ENCODE measurements around the gene SETDB1. TPM values are rescaled to one million over a fixed set of nuclear protein-coding genes. Genes with fewer than 3 reads are reported as not detected.

The SETDB1 gene
- total and polyA plus RNA-seq, 2 of the 13 experiments (the other 11 are each of a cell fraction or from before 2014, with no cell fraction given): 33.1 to 34.6 TPM

DNA sequence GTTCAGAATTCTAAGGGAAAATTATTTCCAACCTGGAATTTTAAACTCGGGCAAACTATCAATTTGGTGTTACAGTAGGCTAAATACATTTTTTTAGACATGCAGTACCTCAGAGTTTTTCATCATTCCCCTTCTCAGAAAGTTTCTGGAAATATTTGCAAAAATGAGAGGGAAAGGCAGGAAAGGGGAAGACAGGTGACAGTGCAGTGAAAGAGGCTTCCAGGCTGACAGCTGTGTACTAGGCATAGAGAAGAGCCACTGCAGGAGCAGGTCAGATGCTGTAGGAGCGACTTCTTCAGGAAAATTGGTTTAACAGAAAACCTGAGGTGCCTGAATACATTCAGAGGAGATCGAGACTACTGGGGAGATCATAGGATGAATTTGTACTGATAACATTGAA, 28.5 kb downstream of the SETDB1 start:
- Histone ChIP-seq H3K79me2 (ENCODE audit: insufficient read depth, low read length) (no peaks in the 10 kb centered on the region), H3K4me3 (replicated peaks in 1 of 3; ENCODE audit: insufficient read depth in 1 of 3, low read depth in 2 of 3, low read length in 3 of 3) (no peak overlapping the region), H3K27ac (ENCODE audit: extremely low read length, insufficient read depth, low read length) (no peak overlapping the region), H3K27me3 (ENCODE audit: control insufficient read depth in 1 of 2, insufficient read depth in 2 of 2, low read length in 2 of 2) (no peaks in the 10 kb centered on the region), H3K9me3 (ENCODE audit: low read length) (no peaks in the 10 kb centered on the region), H3K4me2 (ENCODE audit: low read depth, low read length) (no peak overlapping the region), H3K4me1 (ENCODE audit: insufficient read depth, low read length) (no peaks in the 10 kb centered on the region), H2AFZ (ENCODE audit: low read length) (no peak overlapping the region), H3K36me3 (replicated peaks in 1 of 2; ENCODE audit: control insufficient read depth in 1 of 2, insufficient read depth in 2 of 2, low read length in 2 of 2) (peaks cover 14 to 47% of the 10 kb centered on the region in 2 experiments), H4K20me1 (ENCODE audit: insufficient read depth, low read length) (no peaks in the 10 kb centered on the region), H3K9ac (ENCODE audit: insufficient read depth, low read depth, low read length) (no peak overlapping the region)
- FAIRE-seq (no peak), ATAC-seq (no peak), DNase-seq (ENCODE audit: low spot score) (no peak)
- WGBS (ENCODE audit: low lambda C conversion rate): 97% methylated on average over 3 of the region's 3 CpGs
- intact Hi-C loops (cut with micrococcal nuclease; ENCODE audit: unreplicated experiment) (no loop called here), in situ Hi-C loops (cut with HindIII; ENCODE audit: extremely low pct_ligation_motif_present, low pct_unique_long_range_greater_than_20kb) (no loop called here)
- CTCF ChIA-PET (ENCODE audit: low intra/inter-chr PET ratio, low total read pairs): interaction anchor here (2.4 kb wide), 1 partner anchor 25 kb away, joined by 7 read pairs; no protein-coding TSS in a partner anchor
- BruUV-seq (replicated peaks): no TSS peak
- no peak for TF ChIP-seq HOXA9 (CRISPR knock-in tag; IDR thresholded peaks at IDR 0.05; ENCODE audit: borderline replicate concordance)
- TF ChIP-seq REPIN1 (CRISPR knock-in tag; IDR thresholded peaks at IDR 0.05; ENCODE audit: borderline replicate concordance, low read depth): no peak
- TF ChIP-seq ZNF44 (CRISPR knock-in tag; IDR thresholded peaks at IDR 0.05): no peak
- TF ChIP-seq, protein P1, sequence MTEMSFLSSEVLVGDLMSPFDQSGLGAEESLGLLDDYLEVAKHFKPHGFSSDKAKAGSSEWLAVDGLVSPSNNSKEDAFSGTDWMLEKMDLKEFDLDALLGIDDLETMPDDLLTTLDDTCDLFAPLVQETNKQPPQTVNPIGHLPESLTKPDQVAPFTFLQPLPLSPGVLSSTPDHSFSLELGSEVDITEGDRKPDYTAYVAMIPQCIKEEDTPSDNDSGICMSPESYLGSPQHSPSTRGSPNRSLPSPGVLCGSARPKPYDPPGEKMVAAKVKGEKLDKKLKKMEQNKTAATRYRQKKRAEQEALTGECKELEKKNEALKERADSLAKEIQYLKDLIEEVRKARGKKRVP (CRISPR knock-in tag; IDR thresholded peaks at IDR 0.05): no peak
- TF ChIP-seq ZMAT3 (CRISPR knock-in tag; conservative IDR thresholded peaks at IDR 0.05): no peak
- TF ChIP-seq, protein P2, sequence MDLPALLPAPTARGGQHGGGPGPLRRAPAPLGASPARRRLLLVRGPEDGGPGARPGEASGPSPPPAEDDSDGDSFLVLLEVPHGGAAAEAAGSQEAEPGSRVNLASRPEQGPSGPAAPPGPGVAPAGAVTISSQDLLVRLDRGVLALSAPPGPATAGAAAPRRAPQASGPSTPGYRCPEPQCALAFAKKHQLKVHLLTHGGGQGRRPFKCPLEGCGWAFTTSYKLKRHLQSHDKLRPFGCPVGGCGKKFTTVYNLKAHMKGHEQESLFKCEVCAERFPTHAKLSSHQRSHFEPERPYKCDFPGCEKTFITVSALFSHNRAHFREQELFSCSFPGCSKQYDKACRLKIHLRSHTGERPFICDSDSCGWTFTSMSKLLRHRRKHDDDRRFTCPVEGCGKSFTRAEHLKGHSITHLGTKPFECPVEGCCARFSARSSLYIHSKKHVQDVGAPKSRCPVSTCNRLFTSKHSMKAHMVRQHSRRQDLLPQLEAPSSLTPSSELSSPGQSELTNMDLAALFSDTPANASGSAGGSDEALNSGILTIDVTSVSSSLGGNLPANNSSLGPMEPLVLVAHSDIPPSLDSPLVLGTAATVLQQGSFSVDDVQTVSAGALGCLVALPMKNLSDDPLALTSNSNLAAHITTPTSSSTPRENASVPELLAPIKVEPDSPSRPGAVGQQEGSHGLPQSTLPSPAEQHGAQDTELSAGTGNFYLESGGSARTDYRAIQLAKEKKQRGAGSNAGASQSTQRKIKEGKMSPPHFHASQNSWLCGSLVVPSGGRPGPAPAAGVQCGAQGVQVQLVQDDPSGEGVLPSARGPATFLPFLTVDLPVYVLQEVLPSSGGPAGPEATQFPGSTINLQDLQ (CRISPR knock-in tag; IDR thresholded peaks at IDR 0.05): no peak
- TF ChIP-seq, protein P3, sequence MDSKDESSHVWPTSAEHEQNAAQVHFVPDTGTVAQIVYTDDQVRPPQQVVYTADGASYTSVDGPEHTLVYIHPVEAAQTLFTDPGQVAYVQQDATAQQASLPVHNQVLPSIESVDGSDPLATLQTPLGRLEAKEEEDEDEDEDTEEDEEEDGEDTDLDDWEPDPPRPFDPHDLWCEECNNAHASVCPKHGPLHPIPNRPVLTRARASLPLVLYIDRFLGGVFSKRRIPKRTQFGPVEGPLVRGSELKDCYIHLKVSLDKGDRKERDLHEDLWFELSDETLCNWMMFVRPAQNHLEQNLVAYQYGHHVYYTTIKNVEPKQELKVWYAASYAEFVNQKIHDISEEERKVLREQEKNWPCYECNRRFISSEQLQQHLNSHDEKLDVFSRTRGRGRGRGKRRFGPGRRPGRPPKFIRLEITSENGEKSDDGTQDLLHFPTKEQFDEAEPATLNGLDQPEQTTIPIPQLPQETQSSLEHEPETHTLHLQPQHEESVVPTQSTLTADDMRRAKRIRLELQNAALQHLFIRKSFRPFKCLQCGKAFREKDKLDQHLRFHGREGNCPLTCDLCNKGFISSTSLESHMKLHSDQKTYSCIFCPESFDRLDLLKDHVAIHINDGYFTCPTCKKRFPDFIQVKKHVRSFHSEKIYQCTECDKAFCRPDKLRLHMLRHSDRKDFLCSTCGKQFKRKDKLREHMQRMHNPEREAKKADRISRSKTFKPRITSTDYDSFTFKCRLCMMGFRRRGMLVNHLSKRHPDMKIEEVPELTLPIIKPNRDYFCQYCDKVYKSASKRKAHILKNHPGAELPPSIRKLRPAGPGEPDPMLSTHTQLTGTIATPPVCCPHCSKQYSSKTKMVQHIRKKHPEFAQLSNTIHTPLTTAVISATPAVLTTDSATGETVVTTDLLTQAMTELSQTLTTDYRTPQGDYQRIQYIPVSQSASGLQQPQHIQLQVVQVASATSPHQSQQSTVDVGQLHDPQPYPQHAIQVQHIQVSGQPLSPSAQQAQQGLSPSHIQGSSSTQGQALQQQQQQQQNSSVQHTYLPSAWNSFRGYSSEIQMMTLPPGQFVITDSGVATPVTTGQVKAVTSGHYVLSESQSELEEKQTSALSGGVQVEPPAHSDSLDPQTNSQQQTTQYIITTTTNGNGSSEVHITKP (CRISPR knock-in tag; IDR thresholded peaks at IDR 0.05; ENCODE audit: low read depth): no peak
- TF ChIP-seq POLR2AphosphoS2 (IDR thresholded peaks at IDR 0.05; ENCODE audit: low read depth, low read length): no peak
- no peak for TF ChIP-seq AHR (CRISPR knock-in tag; IDR thresholded peaks at IDR 0.05)
- no peak for TF ChIP-seq ZNF768 (CRISPR knock-in tag; IDR thresholded peaks at IDR 0.05)
- POLR2A ChIA-PET: interaction anchor here (3.2 kb wide), 1 partner anchor 17 kb away, joined by 21 read pairs; no protein-coding TSS in a partner anchor
